Measurements from ENCODE around the gene NDUFS4.
A peak's percentile ranks its signal among the peaks of the same experiment; 100 is the strongest.
"Not testable (repeated sequence)": the region's sequence is repeated elsewhere in the genome, so short reads cannot be mapped to it uniquely, and the experiment has no call there.

NDUFS4 gene

DNA sequence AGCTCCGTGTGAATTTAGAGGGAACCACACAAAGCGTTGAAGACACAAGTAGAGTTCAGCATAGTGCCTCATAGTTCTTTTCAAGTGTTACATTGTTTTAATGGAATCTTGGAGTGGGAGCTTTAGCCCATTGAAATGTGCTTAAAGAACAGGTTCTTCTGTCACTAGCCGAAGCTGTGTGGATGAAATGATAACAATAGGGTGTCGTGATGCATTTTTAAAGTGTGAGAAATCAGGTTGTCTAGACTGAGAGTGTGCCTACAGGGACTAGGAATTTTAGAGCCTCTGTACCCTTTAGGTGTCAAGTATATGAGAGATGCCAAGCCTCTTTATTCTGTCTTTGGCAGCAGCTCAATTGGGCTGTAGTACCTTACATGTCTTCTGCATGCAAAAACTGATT, 83.0 kb downstream of the NDUFS4 start:
- no peak overlapping the region for H3K27ac ChIP-seq
- DNase-seq (ENCODE audit: low read depth, low spot score): no peak

DNA sequence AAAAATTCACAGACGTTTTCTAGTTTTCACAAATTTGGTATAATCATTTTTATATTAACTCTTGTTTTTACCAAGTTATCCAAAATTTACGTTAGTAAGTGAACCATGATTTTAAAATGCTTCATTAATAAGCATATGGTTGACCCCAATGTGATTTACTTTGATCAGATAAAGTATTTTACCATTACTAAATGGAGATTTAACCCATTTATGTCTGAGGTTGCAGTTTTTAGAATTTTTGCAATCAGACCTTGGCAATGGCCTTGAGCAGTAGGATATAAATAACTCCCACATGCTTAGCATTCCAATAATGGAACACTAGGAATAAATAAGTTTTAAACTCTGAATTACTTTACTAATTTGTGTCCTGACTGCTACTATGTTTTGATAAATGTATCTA, 84.6 kb downstream of the NDUFS4 start:
- no peak for DNase-seq (ENCODE audit: low read depth, low spot score)
- H3K27ac ChIP-seq: no peak overlapping the region

DNA sequence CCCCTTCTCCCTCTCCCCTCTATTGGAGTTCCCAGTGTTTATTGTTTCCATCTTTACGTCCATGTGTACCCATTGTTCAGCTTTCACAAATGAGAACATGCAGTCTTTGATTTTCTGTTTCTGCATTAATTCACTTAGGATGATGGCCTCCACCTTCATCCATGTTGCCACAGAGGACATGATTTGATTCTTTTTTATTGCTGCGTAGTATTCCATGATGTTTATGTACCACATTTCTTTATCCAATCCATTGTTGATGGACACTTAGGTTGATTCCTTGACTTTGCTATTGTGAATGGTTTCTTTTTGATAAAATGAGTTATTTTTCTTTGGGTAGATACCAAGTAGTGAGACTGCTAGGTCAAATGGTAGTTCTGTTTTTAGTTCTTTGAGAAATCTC, 88.9 kb downstream of the NDUFS4 start:
- DNase-seq (ENCODE audit: low read depth, low spot score): no peak
- no peak overlapping the region for H3K27ac ChIP-seq

DNA sequence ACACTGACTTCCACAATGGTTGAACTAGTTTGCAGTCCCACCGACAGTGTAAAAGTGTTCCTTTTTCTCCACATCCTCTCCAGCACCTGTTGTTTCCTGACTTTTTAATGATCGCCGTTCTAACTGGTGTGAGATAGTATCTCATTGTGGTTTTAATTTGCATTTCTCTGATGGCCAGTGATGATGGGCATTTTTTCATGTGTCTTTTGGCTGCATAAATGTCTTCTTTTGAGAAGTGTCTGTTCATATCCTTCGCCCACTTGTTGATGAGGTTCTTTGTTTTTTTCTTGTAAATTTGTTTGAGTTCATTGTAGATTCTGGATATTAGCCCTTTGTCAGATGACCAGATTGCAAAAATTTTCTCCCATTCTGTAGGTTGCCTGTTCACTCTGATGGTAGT, 100.1 kb downstream of the NDUFS4 start:
- H3K27ac ChIP-seq; DNase-seq (ENCODE audit: low read depth, low spot score): not testable (repeated sequence)

DNA sequence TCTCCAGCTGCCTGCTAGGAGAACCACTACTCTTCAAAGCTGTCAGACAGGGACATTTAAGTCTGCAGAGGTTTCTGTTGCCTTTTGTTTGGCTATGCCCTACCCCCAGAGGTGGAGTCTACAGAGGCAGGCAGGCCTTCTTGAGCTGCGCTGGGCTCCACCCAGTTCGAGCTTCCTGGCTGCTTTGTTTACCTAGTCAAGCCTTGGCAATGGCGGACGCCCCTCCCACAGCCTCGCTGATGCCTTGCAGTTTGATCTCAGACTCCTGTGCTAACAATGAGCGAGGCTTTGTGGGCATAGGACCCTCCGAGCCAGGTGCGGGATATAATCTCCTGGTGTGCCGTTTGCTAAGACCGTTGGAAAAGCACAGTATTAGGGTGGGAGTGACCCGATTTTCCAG, 104.9 kb downstream of the NDUFS4 start:
- H3K27ac ChIP-seq; DNase-seq (ENCODE audit: low read depth, low spot score): not testable (repeated sequence)

DNA sequence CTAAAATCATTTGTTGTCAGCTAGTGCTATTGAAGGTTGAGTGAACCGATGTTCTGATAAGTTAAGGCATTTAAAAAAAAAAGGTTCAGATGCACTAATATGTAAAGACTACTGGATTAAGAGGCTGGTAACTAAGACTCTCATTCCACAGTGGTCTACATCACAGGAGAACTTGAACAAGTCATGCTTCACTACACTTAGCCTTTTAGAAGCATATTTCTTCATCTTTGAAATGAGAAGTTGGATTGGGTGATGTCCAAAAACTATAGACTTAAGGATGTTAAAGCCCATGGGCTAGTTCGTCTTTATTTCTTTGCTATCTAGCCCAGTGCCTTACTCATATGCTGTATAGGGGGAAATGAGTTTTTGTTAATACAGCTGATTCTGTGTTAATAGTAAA, 107.2 kb downstream of the NDUFS4 start:
- no peak for DNase-seq (ENCODE audit: low read depth, low spot score)
- H3K27ac ChIP-seq: no peak overlapping the region

DNA sequence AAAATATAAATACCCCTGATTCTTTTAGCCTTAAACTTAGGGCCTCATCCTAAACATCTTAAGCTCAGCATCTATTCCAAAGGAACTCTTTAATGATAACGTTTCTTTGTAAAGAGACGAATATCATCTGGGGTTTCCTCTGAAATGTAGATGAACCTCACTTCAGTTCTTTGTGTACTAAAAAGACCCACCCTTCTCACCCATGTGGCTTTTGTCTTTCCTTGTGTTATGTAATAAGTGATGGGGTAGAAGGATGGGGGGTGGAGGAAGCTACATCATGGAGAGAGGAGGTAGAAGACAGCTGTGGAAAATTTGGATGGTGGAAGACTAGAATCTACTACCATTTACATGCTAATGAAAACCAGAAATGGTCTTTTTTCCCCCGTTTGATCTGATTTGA, 111.0 kb downstream of the NDUFS4 start:
- H3K27ac ChIP-seq: no peak overlapping the region
- no peak for DNase-seq (ENCODE audit: low read depth, low spot score)

DNA sequence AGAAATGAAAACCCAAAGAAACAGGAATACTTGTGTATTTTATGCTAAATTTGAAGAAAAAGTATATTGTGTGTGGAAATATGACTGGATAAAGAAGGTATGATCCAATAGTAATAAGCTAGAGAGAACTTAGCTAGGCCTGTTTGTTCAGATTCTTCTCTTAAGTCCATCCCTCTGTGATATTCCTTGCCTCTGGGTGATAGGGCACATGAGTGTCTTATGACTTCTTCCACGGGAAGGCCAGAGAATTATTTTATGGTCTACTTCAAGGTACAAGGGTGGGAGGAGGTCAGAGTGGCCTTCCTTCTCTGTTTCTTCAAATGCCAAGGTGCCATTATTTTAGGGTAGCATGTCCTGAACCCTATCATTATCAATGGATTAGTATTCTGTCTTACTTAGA, 113.7 kb downstream of the NDUFS4 start:
- H3K27ac ChIP-seq: no peak overlapping the region
- DNase-seq (ENCODE audit: low read depth, low spot score): no peak

DNA sequence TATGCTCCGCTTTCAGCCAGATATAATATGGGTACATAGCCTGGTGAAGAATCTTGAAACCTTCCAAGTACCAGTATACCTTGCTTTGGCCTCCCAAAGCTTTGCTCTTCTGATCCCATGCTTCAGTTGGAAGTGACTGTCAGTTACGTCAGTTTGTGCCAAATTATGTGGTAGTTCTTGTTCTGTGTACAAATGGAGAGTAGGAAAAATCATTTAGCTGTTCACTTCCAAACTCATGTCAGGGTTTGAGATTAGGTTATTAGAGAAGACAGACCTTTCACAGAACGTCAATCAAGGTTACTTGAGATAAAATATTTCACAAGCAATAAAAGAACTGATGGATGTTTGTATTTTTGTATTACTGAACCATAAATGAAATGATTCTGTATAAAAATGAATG, 117.2 kb downstream of the NDUFS4 start:
- no peak for DNase-seq (ENCODE audit: low read depth, low spot score)
- H3K27ac ChIP-seq: no peak overlapping the region

DNA sequence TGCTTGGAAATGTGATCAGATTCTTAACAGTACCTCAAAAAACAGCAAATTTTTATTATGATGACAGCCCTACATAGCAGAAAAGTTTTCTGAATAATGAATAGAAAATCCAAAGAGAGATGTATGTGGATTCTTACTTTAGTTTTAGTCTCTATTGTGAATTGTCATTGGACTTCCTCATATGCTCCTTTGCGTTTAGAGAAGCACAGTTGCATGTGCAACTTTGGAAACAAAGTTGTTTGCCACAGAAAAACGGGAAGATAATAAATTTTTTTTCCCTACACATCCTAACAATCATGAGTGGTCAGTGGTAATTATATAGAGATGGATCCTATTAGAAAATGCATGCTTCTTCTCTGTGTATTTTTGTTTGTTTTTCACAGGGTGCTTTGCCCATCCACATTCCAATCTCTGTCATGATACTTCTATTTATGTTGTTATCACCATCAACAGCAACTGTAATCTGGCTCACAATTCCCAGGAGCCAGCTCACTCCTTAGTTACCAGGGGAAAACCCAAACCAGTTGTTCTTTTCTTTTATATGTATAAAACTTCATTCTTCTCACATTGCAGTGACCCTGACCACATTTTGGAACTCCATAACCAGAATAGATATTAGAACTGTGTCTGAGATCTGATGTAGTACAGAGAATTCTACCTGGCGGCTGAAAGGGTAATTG, 118.7 kb downstream of the NDUFS4 start:
- no peak overlapping the region for H3K27ac ChIP-seq

DNA sequence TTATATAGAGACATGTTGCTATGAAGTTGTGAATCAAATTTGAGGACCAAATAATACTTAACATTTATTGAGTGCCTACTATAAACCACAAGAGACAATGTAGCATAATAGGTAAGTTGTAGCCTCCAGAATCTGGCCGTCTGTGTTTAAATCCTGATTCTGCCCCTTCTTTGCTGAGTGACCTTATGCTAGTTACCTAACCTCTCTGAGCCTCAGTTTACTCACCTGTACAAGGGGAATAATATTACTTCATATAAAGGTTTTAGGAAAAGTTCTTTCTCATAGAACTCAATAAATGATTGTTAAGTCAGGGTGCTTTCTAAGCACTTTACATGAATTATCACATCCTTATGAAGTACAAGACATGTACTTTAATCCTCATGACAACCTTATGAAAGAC, 120.6 kb downstream of the NDUFS4 start:
- no peak for DNase-seq (ENCODE audit: low read depth, low spot score)

More for the DNA sequence above, 118.7 kb downstream of the NDUFS4 start:
- peak; percentile 6 for DNase-seq (ENCODE audit: low read depth, low spot score)

DNA sequence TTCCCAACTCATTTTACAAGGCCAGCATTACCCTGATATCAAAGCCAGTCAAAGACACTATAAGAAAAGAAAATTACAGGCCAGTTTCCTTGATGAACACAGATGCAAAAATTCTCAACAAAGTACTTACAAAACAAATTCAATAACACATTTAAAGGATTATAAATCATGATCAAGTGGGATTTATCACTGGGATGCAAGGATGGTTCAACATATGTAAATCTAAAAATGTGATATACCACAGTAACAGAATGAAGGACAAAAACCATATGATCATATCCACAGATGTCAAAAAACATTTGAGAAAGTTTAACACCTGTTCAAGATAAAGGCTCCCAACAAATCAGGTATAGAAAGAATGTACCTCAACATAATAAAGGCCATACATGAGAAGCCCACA, 130.6 kb downstream of the NDUFS4 start:
- DNase-seq (ENCODE audit: low read depth, low spot score): no peak
- no peak overlapping the region for H3K27ac ChIP-seq

More for the DNA sequence above, 120.6 kb downstream of the NDUFS4 start:
- no peak overlapping the region for H3K27ac ChIP-seq

DNA sequence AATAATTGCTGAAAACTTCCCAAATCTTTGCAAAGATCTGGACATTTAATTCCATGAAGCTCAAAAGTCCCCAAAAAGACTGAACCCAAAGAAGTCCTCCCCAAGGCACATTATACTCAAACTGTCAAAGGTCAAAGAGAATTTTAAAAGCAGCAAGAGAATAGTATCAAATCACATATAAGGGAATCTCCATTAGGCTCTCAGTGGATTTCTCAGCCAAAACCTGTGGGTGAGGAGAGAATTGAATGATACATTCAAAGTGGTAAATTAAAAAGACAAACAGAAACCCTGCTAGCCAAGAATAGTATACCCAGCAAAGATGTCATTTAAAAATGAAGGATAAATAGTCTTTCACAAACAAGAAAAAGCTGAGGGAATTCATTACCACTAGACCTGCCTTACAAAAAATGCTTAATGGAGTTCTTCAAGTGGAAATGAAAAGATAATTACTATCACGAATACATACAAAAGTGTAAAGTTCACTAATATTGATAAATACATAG, 134.1 kb downstream of the NDUFS4 start:
- no peak for DNase-seq (ENCODE audit: low read depth, low spot score)
- no peak overlapping the region for H3K27ac ChIP-seq

DNA sequence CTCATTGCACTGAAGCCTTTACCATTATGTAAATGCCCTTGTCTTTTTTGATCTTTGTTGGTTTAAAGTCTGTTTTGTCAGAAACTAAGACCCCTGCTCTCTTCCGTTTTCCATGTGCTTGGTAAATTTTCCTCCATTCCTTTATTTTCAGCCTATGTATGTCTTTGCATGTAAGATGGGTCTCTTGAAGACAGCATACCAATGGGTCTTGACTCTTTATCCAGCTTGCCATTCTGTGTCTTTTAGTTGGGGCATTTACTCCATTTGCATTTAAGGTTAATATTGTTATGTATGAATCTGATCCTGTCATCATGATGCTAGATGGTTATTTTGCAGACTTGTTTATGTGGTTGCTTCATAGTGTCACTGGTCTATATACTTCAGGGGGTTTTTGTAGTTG, 150.0 kb downstream of the NDUFS4 start:
- DNase-seq (ENCODE audit: low read depth, low spot score); H3K27ac ChIP-seq: not testable (repeated sequence)

DNA sequence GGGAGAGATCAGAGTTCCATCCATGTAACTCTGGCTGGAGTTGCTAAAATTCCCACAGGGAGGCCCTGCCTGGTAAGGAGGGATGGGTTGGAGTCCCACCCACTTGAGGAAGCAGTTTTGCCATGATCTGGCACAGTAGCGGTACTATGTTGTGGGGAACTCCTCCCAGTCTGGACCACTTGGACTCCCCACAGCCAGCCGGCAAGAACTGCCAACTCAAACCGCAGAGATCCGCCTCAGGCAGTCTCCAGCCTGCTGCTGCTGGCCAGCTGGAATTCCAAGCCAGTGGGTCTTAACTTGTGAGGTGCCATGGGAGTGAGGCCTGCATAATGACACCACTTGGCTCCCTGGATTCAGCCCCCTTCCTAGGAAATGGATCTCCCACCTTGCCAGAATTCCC, 151.9 kb downstream of the NDUFS4 start:
- no peak overlapping the region for H3K27ac ChIP-seq
- no peak for DNase-seq (ENCODE audit: low read depth, low spot score)

DNA sequence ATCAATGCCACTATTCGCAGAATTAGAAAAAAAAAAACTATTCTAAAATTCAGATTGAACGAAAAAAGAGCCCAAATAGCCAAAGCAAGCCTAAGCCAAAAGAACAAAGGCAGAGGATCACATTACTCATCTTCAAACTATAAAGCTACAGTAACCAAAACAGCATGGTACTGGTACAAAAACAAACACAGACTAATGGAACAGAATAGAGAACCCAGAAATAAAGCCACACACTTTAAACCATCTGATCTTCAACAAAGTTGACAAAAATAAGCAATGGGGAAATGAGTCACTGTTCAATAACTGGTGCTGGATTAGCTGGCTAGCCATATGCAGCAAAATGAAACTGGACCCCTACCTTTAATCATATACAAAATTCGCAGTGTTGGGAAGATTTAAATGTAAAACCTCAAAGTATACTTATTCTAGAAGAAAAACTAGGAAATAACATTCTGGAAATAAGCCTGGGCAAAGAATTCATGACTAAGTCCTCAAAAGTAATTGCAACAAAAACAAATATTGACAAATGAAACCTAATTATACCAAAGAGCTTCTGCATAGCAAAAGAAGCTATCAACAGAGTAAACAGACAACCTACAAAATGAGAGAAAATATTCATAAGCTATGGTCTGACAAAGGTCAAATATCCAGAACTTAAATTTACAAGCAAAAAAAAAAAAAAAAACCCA, 153.7 kb downstream of the NDUFS4 start:
- no peak overlapping the region for H3K27ac ChIP-seq
- DNase-seq (ENCODE audit: low read depth, low spot score): no peak

DNA sequence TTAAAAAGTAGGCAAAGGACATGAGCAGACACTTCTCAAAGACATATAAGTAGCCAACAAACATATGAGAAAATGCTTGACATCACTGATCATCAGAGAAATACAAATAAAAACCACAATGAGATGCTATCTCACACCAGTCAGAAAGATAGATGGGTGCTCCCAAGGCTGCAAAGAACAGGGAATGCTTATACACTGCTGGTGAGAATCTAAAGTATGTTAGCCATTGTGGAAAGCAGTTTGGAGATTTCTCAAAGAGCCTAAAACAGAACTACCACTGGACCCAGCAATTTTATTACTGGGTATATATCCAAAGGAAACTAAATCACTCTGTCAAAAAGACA, 154.2 kb downstream of the NDUFS4 start:
- DNase-seq (ENCODE audit: low read depth, low spot score): no peak

DNA sequence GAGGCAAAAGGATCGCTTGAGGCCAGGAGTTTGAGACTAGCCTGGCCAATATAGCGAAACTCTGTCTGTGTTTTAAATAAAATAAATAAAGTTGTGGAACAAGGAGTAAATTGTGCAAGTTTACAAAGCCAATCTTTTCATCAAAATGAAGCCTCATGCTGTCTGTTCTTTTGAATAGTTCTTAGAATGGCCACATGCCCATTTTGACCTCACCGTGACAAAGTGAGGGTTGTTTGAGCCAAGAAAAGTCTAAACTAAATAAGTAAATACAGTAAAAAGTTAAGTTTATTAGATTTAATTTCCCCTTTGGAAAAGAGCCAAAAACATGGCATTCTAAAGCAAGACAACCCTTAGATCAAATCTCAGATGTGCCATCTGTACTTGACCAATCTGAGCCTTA, 165.7 kb downstream of the NDUFS4 start:
- no peak overlapping the region for H3K27ac ChIP-seq
- no peak for DNase-seq (ENCODE audit: low read depth, low spot score)

More for the DNA sequence above, 154.2 kb downstream of the NDUFS4 start:
- no peak overlapping the region for H3K27ac ChIP-seq

DNA sequence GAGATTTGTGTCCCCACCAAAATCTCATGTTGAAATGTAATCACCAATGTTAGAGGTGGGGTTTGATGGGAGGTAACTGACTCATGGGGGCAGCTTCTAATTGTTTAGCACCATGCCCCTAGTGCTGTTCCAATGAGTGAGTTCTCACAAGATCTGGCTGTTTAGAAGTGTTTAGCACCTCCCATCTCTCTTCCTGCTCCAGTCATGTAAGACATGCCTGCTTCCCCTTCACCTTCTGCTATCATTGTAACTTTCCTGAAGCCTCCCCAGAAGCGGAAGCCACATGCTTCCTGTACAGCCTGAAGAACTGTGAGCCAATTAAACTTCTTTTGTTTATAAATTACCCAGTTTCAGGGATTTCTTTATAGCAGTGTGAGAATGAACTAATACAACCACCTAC, 170.5 kb downstream of the NDUFS4 start:
- no peak overlapping the region for H3K27ac ChIP-seq

More for the DNA sequence above, 170.5 kb downstream of the NDUFS4 start:
- no peak for DNase-seq (ENCODE audit: low read depth, low spot score)
